Measurements from ENCODE around the gene LRRC47.

LRRC47 gene

GRCh38 chr1:3785045-3785444, 11.3 kb downstream of the LRRC47 start:
- H3K27ac Mint-ChIP-seq, result no peak overlapping the region
- H3K36me3 Mint-ChIP-seq (ENCODE audit: low read depth), result peaks cover 53% of the 10 kb centered on the region
- H3K4me3 Mint-ChIP-seq, result no peak overlapping the region

GRCh38 chr1:3783651-3784474, 12.4 kb downstream of the LRRC47 start:
- Mint-ChIP-seq H3K9me3 (no peaks in the 10 kb centered on the region), H3K27ac (no peak overlapping the region), H3K4me1 (ENCODE audit: low read depth) (peaks cover 17% of the 10 kb centered on the region), H3K36me3 (ENCODE audit: low read depth) (peaks cover 55% of the 10 kb centered on the region), H3K27me3 (no peaks in the 10 kb centered on the region), H3K4me3 (no peak overlapping the region)

More at GRCh38 chr1:3785045-3785444, 11.3 kb downstream of the LRRC47 start:
- Mint-ChIP-seq H3K27me3 (no peaks in the 10 kb centered on the region), H3K4me1 (ENCODE audit: low read depth) (peaks cover 21% of the 10 kb centered on the region), H3K9me3 (no peaks in the 10 kb centered on the region)

- Mint-ChIP-seq H3K4me1 (ENCODE audit: low read depth) (peaks cover under 1% of the 10 kb centered on the region), H3K27me3 (no peaks in the 10 kb centered on the region), H3K4me3 (no peak overlapping the region), H3K9me3 (no peaks in the 10 kb centered on the region), H3K27ac (no peak overlapping the region), H3K36me3 (ENCODE audit: low read depth) (peaks cover 51% of the 10 kb centered on the region)
Measured at GRCh38 chr1:3780901-3781300, 15.4 kb downstream of the LRRC47 start.

- Mint-ChIP-seq H3K36me3 (ENCODE audit: low read depth) (peaks cover 46% of the 10 kb centered on the region), H3K4me1 (ENCODE audit: low read depth) (peaks cover 4% of the 10 kb centered on the region), H3K9me3 (no peaks in the 10 kb centered on the region), H3K27me3 (no peaks in the 10 kb centered on the region), H3K27ac (no peak overlapping the region), H3K4me3 (no peak overlapping the region)
Measured at GRCh38 chr1:3779912-3780416, 16.3 kb downstream of the LRRC47 start.

- Mint-ChIP-seq H3K4me3 (no peak overlapping the region), H3K36me3 (ENCODE audit: low read depth) (peaks cover 43% of the 10 kb centered on the region), H3K9me3 (no peaks in the 10 kb centered on the region), H3K4me1 (ENCODE audit: low read depth) (peaks cover 4% of the 10 kb centered on the region), H3K27ac (no peak overlapping the region), H3K27me3 (no peaks in the 10 kb centered on the region)
Measured at GRCh38 chr1:3779265-3779911, 16.9 kb downstream of the LRRC47 start.

GRCh38 chr1:3778590-3779264, 17.6 kb downstream of the LRRC47 start:
- H3K27me3 Mint-ChIP-seq, result no peaks in the 10 kb centered on the region
- H3K36me3 Mint-ChIP-seq (ENCODE audit: low read depth), result peaks cover 36% of the 10 kb centered on the region
- H3K9me3 Mint-ChIP-seq, result no peaks in the 10 kb centered on the region
- no peak overlapping the region for H3K4me3 Mint-ChIP-seq
- peaks cover 4% of the 10 kb centered on the region for H3K4me1 Mint-ChIP-seq (ENCODE audit: low read depth)
- H3K27ac Mint-ChIP-seq, result no peak overlapping the region

GRCh38 chr1:3777647-3778589, 18.4 kb downstream of the LRRC47 start:
- Mint-ChIP-seq H3K9me3 (no peaks in the 10 kb centered on the region), H3K36me3 (ENCODE audit: low read depth) (peaks cover 31% of the 10 kb centered on the region), H3K4me3 (no peak overlapping the region), H3K27me3 (no peaks in the 10 kb centered on the region), H3K4me1 (ENCODE audit: low read depth) (peaks cover 4% of the 10 kb centered on the region), H3K27ac (no peak overlapping the region)

GRCh38 chr1:3777078-3777547, 19.2 kb downstream of the LRRC47 start:
- no peaks in the 10 kb centered on the region for H3K9me3 Mint-ChIP-seq
- H3K27ac Mint-ChIP-seq, result no peak overlapping the region
- no peak overlapping the region for H3K4me3 Mint-ChIP-seq
- peaks cover 4% of the 10 kb centered on the region for H3K4me1 Mint-ChIP-seq (ENCODE audit: low read depth)
- peaks cover 25% of the 10 kb centered on the region for H3K36me3 Mint-ChIP-seq (ENCODE audit: low read depth)
- no peaks in the 10 kb centered on the region for H3K27me3 Mint-ChIP-seq

- Mint-ChIP-seq H3K9me3 (no peaks in the 10 kb centered on the region), H3K27me3 (no peaks in the 10 kb centered on the region), H3K4me3 (no peak overlapping the region), H3K27ac (no peak overlapping the region), H3K36me3 (ENCODE audit: low read depth) (peaks cover 19% of the 10 kb centered on the region), H3K4me1 (ENCODE audit: low read depth) (peaks cover 9% of the 10 kb centered on the region)
Measured at GRCh38 chr1:3776231-3776961, 19.9 kb downstream of the LRRC47 start.

GRCh38 chr1:3775490-3776230, 20.6 kb downstream of the LRRC47 start:
- H3K27me3 Mint-ChIP-seq, result no peaks in the 10 kb centered on the region
- H3K4me1 Mint-ChIP-seq (ENCODE audit: low read depth), result peaks cover 14% of the 10 kb centered on the region
- H3K4me3 Mint-ChIP-seq, result no peak overlapping the region
- peaks cover 12% of the 10 kb centered on the region for H3K36me3 Mint-ChIP-seq (ENCODE audit: low read depth)
- H3K9me3 Mint-ChIP-seq, result no peaks in the 10 kb centered on the region
- no peak overlapping the region for H3K27ac Mint-ChIP-seq

- H3K9me3 Mint-ChIP-seq, result no peaks in the 10 kb centered on the region
- no peaks in the 10 kb centered on the region for H3K27me3 Mint-ChIP-seq
- H3K4me3 Mint-ChIP-seq, result no peak overlapping the region
- H3K27ac Mint-ChIP-seq, result no peak overlapping the region
- peaks cover 14% of the 10 kb centered on the region for H3K4me1 Mint-ChIP-seq (ENCODE audit: low read depth)
- H3K36me3 Mint-ChIP-seq (ENCODE audit: low read depth), result peaks cover 5% of the 10 kb centered on the region
Measured at GRCh38 chr1:3774946-3775489, 21.3 kb downstream of the LRRC47 start.

- no peaks in the 10 kb centered on the region for H3K27me3 Mint-ChIP-seq
Measured at GRCh38 chr1:3774276-3774945, 21.9 kb downstream of the LRRC47 start.

More at GRCh38 chr1:3774276-3774945, 21.9 kb downstream of the LRRC47 start:
- Mint-ChIP-seq H3K27ac (no peak overlapping the region), H3K4me1 (ENCODE audit: low read depth) (peaks cover 14% of the 10 kb centered on the region), H3K4me3 (no peak overlapping the region), H3K36me3 (ENCODE audit: low read depth) (no peaks in the 10 kb centered on the region), H3K9me3 (no peaks in the 10 kb centered on the region)
